SK-N-SH (cell line): ENCODE results near the gene TBCD. TPM values are rescaled to one million over a fixed set of nuclear protein-coding genes. Genes with fewer than 3 reads are reported as not detected.

Source experiments
- CTCF ChIA-PET: fragments of 300-600, 350-600 bp; formaldehyde crosslinking; extraction: SDS; loops from one replicate; lab custom pipeline; 2021; lab: Yijun Ruan, JAX
- POLR2A ChIA-PET: fragments of 350-600 bp; sonication (Branson Sonifier 250); formaldehyde crosslinking; extraction: SDS; loops from one replicate; lab custom pipeline; 2020; ENCODE audit warnings: antibody characterized with exemption, inconsistent platforms; lab: Yijun Ruan, JAX
- DNase-seq: peaks from one replicate; pipeline ENCODE4 v3.0.0; 2012
- H2AFZ ChIP-seq: fragments of 200-600 bp; sonication (generic); 2 replicates; pipeline ENCODE4 v1.8.1; 2016; ENCODE audit warnings: antibody characterized with exemption, mild to moderate bottlenecking, low read depth
- H3F3A ChIP-seq: fragments of 200-600 bp; sonication (generic); replicated peaks from 2 replicates; pipeline ENCODE3; 2016; ENCODE audit warnings: antibody characterized with exemption, mild to moderate bottlenecking; ENCODE audit not compliant: insufficient read depth
- H3K27ac ChIP-seq, 2 experiments: fragments of 200-500 bp in 1 of 2; fragments of 200-600 bp in 1 of 2; sonication (Bioruptor generic) in 1 of 2; sonication (generic), shearing (Covaris generic) in 1 of 2; 2 replicates each; pipeline versions ENCODE4 v1.5.1 to v1.6.1; 2014 to 2016; ENCODE audit warnings: low read depth in 2 of 2, inconsistent platforms in 1 of 2, low read length in 1 of 2, mild to moderate bottlenecking in 1 of 2, mixed read lengths in 1 of 2
- H3K27me3 ChIP-seq: fragments of 200-600 bp; sonication (generic), shearing (Covaris generic); 2 replicates; pipeline ENCODE4 v1.6.1; 2016; ENCODE audit warnings: mixed run types; ENCODE audit not compliant: insufficient read depth
- H3K36me3 ChIP-seq, 2 experiments: fragments of 200-500 bp in 1 of 2; fragments of 200-600 bp in 1 of 2; sonication (Bioruptor generic) in 1 of 2; sonication (generic) in 1 of 2; replicated peaks in 1 of 2; 2 replicates each; pipeline versions ENCODE3 to v1.5.1; 2014 to 2016; ENCODE audit warnings: low read length in 1 of 2, mild to moderate bottlenecking in 1 of 2; ENCODE audit not compliant: insufficient read depth in 2 of 2, control insufficient read depth in 1 of 2
- H3K4me1 ChIP-seq, 2 experiments: fragments of 200-500 bp in 1 of 2; fragments of 200-600 bp in 1 of 2; sonication (Bioruptor generic) in 1 of 2; sonication (generic), shearing (Covaris generic) in 1 of 2; 2 replicates each; pipeline versions ENCODE4 v1.5.1 to v1.6.1; 2014 to 2016; ENCODE audit warnings: low read depth in 1 of 2, low read length in 1 of 2, mixed run types in 1 of 2; ENCODE audit not compliant: insufficient read depth in 2 of 2, control insufficient read depth in 1 of 2
- H3K4me2 ChIP-seq: fragments of 200-600 bp; sonication (generic), shearing (Covaris generic); 2 replicates; pipeline ENCODE4 v1.6.1; 2017; ENCODE audit warnings: mixed run types
- H3K4me3 ChIP-seq, 2 experiments: fragments of 200-500 bp in 1 of 2; fragments of 200-600 bp in 1 of 2; sonication (Bioruptor generic) in 1 of 2; sonication (generic), shearing (Covaris generic) in 1 of 2; 2 replicates each; pipeline versions ENCODE4 v1.5.1 to v1.8.1; 2014 to 2016; ENCODE audit warnings: low read depth in 2 of 2, inconsistent platforms in 1 of 2, low read length in 1 of 2, mild to moderate bottlenecking in 1 of 2, mixed read lengths in 1 of 2, moderate library complexity in 1 of 2
- H3K79me2 ChIP-seq: fragments of 200-600 bp; sonication (generic); 2 replicates; pipeline ENCODE4 v1.8.1; 2017; ENCODE audit warnings: mild to moderate bottlenecking; ENCODE audit not compliant: insufficient read depth
- H3K9ac ChIP-seq: fragments of 200-600 bp; sonication (generic); 2 replicates; pipeline ENCODE4 v1.6.1; 2017; ENCODE audit warnings: mixed run types
- H3K9me2 ChIP-seq: fragments of 200-600 bp; sonication (generic); 2 replicates; pipeline ENCODE4 v1.6.1; 2017; ENCODE audit warnings: mixed run types
- H3K9me3 ChIP-seq: fragments of 200-600 bp; sonication (generic); 2 replicates; pipeline ENCODE4 v1.6.1; 2017; ENCODE audit warnings: mixed run types, mild to moderate bottlenecking, moderate library complexity
- H4K20me1 ChIP-seq: fragments of 200-600 bp; sonication (generic); 2 replicates; pipeline ENCODE4 v1.6.1; 2017; ENCODE audit warnings: mild to moderate bottlenecking, mixed run types; ENCODE audit not compliant: insufficient read depth
- CHD2 ChIP-seq: fragments of 150-350 bp; IDR thresholded peaks from 2 replicates; pipeline ENCODE4 v1.6.1; 2018; ENCODE audit warnings: low read length; ENCODE audit not compliant: partially characterized antibody
- EZH2phosphoT487 ChIP-seq: fragments of 200-600 bp; sonication (generic); IDR thresholded peaks from 2 replicates; pipeline ENCODE4 v1.6.1; 2017; ENCODE audit warnings: low read depth, mixed run types, mild to moderate bottlenecking, antibody characterized with exemption, moderate library complexity, borderline replicate concordance
- FOSL2 ChIP-seq: IDR thresholded peaks from 2 replicates; pipeline ENCODE4 v1.4.0; 2012; ENCODE audit warnings: low read depth, mild to moderate bottlenecking, moderate library complexity, borderline replicate concordance
- JUND ChIP-seq: IDR thresholded peaks from 2 replicates; pipeline ENCODE4 v1.4.0; 2012
- MEF2A ChIP-seq: IDR thresholded peaks from 2 replicates; pipeline ENCODE4 v1.4.0; 2012; ENCODE audit warnings: low read depth, borderline replicate concordance
- MXI1 ChIP-seq: IDR thresholded peaks from 2 replicates; pipeline ENCODE4 v1.6.1; 2012; ENCODE audit warnings: mild to moderate bottlenecking, low read depth, low read length, improper control_type of control experiment
- POLR2AphosphoS5 ChIP-seq: IDR thresholded peaks from 2 replicates; pipeline ENCODE4 v1.6.1; 2012; ENCODE audit warnings: low read depth, low read length
- RAD21 ChIP-seq: IDR thresholded peaks from 2 replicates; pipeline ENCODE4 v1.6.1; 2012; ENCODE audit warnings: mild to moderate bottlenecking, low read length
- RFX5 ChIP-seq: IDR thresholded peaks from 2 replicates; pipeline ENCODE4 v1.6.1; 2012; ENCODE audit warnings: mild to moderate bottlenecking, improper control_type of control experiment, low read length
- TAF1 ChIP-seq: IDR thresholded peaks from 2 replicates; pipeline ENCODE4 v1.6.1; 2012; ENCODE audit warnings: low read depth, mild to moderate bottlenecking, low read length, moderate library complexity, borderline replicate concordance
- USF2 ChIP-seq: fragments of 150-350 bp; IDR thresholded peaks from 2 replicates; pipeline ENCODE4 v1.6.1; 2017; ENCODE audit warnings: antibody characterized with exemption, low read length, low read depth, borderline replicate concordance
- WGBS: methylation state at CpG from one replicate; pipeline ENCODE4 v1.1.6; 2017; ENCODE audit warnings: low lambda C conversion rate; 5-methylcytosine and 5-hydroxymethylcytosine counted together
- polyA plus RNA-seq, 3 experiments: library from polyadenylated mRNA; depleted of rRNA; stranded (reverse); fragments of >200 nt; gene quantifications; 2 replicates each; pipeline ENCODE4 v1.2.3, GENCODE V29; 2012

The TBCD gene
- polyA plus RNA-seq, 1 of the 3 experiments (the other 2 are of a cell fraction) = 107 TPM

GRCh38 chr17:82974136-82974952 is 222.5 kb downstream of the TBCD start:
- H3K79me2 ChIP-seq = no peaks in the 10 kb centered on the region
- ChIA-PET POLR2A (no interaction called here), CTCF (no interaction called here)
- no peak overlapping the region for H3K27ac ChIP-seq
- H3K4me1 ChIP-seq = no peaks in the 10 kb centered on the region
- H4K20me1 ChIP-seq = no peaks in the 10 kb centered on the region
- no peaks in the 10 kb centered on the region for H3K27me3 ChIP-seq
- no peak overlapping the region for H3K4me3 ChIP-seq
- no peaks in the 10 kb centered on the region for H3K9me2 ChIP-seq
- no peaks in the 10 kb centered on the region for H3K36me3 ChIP-seq
- no peak overlapping the region for H3K9ac ChIP-seq
- no peak overlapping the region for H3K4me2 ChIP-seq
- H3F3A ChIP-seq = no peaks in the 10 kb centered on the region
- DNase-seq = peak; percentile 36
- WGBS = 91% methylated on average over 19 of the region's 28 CpGs
- no peak for TF ChIP-seq USF2
- TF ChIP-seq JUND = no peak
- no peak for TF ChIP-seq EZH2phosphoT487
- no peak for TF ChIP-seq CHD2
- no peak for TF ChIP-seq TAF1
- no peak for TF ChIP-seq POLR2AphosphoS5
- TF ChIP-seq MXI1 = no peak
- TF ChIP-seq FOSL2 = no peak
- TF ChIP-seq MEF2A = no peak
- no peak for TF ChIP-seq RAD21
- no peak for TF ChIP-seq RFX5
- no peaks in the 10 kb centered on the region for H3K9me3 ChIP-seq
- H2AFZ ChIP-seq = no peak overlapping the region

GRCh38 chr17:82976982-82977488 is 225.2 kb downstream of the TBCD start:
- POLR2A ChIA-PET = no interaction called here
- 93% methylated on average over 29 of the region's 29 CpGs for WGBS
- Histone ChIP-seq H3K27ac (no peak overlapping the region), H3K9me2 (no peaks in the 10 kb centered on the region), H3K4me2 (no peak overlapping the region), H3K79me2 (no peaks in the 10 kb centered on the region), H3K9me3 (no peaks in the 10 kb centered on the region), H4K20me1 (no peaks in the 10 kb centered on the region), H2AFZ (no peak overlapping the region), H3K4me1 (no peaks in the 10 kb centered on the region), H3K4me3 (no peak overlapping the region), H3K36me3 (no peaks in the 10 kb centered on the region), H3K9ac (no peak overlapping the region), H3F3A (no peaks in the 10 kb centered on the region), H3K27me3 (no peaks in the 10 kb centered on the region)
- CTCF ChIA-PET = interaction anchor here (0.6 kb wide), 1 partner anchor 58 kb away, joined by 3 read pairs; no protein-coding TSS in a partner anchor
- TF ChIP-seq POLR2AphosphoS5 = no peak
- DNase-seq = peak; percentile 20
